GM19025 (cell line): ENCODE measurements around the gene MTMR3.

Experiments used
- ATAC-seq: cut with Tn5 transposase; IDR thresholded peaks from one replicate; pipeline ENCODE4 v1.9.1; 2021; ENCODE audit warnings: mild to moderate bottlenecking, low read depth, moderate library complexity; ENCODE audit not compliant: unreplicated experiment

The MTMR3 gene

GRCh38 chr22:30078320-30079311 lies 195.6 kb downstream of the MTMR3 start:
- ATAC-seq, result no peak

- ATAC-seq, result no peak
These were observed 197.1 kb downstream of the MTMR3 start, which contains the start of gene HORMAD2 for GRCh38 chr22:30079952-30080533. HORMAD2 (plus strand) TSS chr22:30080464; CDS start chr22:30093953, 13,489 bp downstream.
